HFF-Myc (cell line): ENCODE results near the gene CD2.
"Not testable (repeated sequence)": the region's sequence is repeated elsewhere in the genome, so short reads cannot be mapped to it uniquely, and the experiment has no call there.

Experiments used
- DNase-seq: peaks from one replicate; pipeline ENCODE4 v3.0.0-alpha.2; 2011; ENCODE audit warnings: low read depth; ENCODE audit errors: extremely low read depth
- H3K4me3 ChIP-seq: replicated peaks from 2 replicates; pipeline ENCODE4 v1.5.1; 2011; ENCODE audit warnings: low read depth, mild to moderate bottlenecking, control low read depth, low read length
- CTCF ChIP-seq: IDR thresholded peaks from 2 replicates; pipeline ENCODE4 v1.5.1; 2012; ENCODE audit warnings: mild to moderate bottlenecking, low read depth, low read length, control low read depth; ENCODE audit errors: missing control alignments

The CD2 gene

GRCh38 chr1:116751146-116751545 is 3.1 kb upstream of the CD2 start:
- no peak overlapping the region for H3K4me3 ChIP-seq
- no peak for TF ChIP-seq CTCF
- no peak for DNase-seq

GRCh38 chr1:116751621-116752020 is 2.6 kb upstream of the CD2 start:
- DNase-seq, result no peak
- TF ChIP-seq CTCF, result no peak
- H3K4me3 ChIP-seq, result no peak overlapping the region

DNA sequence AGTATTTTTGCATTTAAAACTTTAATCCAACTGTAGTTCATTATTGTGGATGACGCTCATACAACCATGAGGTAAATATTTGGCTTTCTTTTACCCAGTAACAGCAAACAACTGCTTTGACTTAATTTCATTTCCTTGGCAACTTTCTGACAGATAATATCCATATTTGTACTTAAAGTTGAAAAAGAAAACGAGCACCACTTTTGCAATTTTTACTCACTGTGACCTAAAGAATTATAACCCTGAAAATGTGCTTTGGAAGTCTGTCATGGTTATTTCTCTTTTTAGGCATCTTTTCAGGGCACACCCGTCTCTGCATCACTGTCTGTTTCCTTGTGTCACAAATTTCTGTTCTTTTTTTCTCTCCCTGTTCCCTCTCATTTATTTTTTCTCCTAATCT is 918 bp upstream of the CD2 start:
- no peak for TF ChIP-seq CTCF
- DNase-seq, result no peak
- H3K4me3 ChIP-seq, result no peak overlapping the region

GRCh38 chr1:116755066-116755465 is 836 bp downstream of the CD2 start:
- no peak for DNase-seq
- TF ChIP-seq CTCF, result no peak
- H3K4me3 ChIP-seq, result no peak overlapping the region

DNA sequence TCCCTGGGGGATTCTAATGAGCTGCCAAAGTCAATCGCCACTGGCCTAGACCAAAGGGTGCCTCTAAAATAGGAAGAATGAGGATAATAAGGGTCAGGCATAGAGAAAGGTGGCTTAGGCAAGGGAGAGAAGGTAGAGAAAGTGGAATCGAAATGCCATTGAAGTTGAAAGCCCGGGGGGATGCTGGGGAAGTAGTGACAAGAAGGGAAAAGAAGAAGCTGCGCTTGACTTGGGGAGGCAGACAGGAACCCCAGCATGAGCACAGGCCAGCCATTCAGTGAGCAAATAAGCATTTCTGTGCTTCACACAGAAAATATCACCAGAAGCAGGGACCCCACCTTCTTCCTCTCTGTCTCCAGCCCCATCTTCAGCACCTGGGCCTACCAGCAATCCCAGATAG is 1.5 kb downstream of the CD2 start:
- DNase-seq, result no peak
- TF ChIP-seq CTCF, result no peak
- H3K4me3 ChIP-seq, result no peak overlapping the region

DNA sequence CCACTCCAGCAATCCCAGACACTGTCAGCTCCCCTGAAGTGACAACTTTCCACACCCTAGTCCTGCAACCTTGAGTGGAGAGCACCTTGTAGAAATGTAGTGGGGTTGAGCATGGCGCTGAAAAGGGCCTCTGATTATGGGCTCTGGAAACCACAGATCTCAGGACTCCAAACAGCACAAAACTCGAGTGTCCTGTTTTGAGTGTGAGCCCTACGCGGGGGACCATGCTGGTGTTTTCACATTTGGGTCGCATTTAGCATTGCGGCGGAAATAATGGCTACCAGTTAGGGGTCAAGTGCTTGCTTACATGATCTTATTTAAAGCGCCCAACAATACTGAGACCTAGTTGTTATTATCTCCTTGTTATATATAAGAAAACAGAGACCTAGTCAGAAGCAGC is 1.9 kb downstream of the CD2 start:
- not testable (repeated sequence) for DNase-seq, H3K4me3 ChIP-seq

DNA sequence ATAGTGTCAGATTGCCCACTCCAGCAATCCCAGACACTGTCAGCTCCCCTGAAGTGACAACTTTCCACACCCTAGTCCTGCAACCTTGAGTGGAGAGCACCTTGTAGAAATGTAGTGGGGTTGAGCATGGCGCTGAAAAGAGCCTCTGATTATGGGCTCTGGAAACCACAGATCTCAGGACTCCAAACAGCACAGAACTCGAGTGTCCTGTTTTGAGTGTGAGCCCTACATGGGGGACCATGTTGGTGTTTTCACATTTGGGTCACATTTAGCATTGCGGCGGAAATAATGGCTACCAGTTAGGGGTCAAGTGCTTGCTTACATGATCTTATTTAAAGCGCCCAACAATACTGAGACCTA is 4.2 kb downstream of the CD2 start:
- H3K4me3 ChIP-seq, DNase-seq: not testable (repeated sequence)

DNA sequence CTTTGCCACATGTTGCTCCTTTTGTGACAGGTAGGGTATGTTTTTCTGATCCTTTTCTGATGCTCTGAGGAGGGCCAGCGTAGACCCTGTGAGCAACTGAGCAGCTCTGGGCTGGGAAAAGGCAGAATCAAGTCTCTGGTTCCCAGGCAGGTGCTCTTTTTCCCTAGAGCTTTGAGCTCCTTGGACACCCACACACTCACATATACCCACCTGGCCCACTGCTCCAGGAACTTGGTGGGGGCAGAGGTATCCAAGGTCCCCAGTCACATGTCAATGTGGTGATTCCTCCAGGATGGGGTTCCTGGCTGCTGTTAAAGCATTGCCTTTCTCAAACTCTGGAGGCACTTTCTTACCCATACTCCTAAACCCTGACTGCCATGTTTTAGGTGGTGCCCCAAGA is 5.4 kb downstream of the CD2 start:
- no peak for DNase-seq
- H3K4me3 ChIP-seq, result no peak overlapping the region
- TF ChIP-seq CTCF, result no peak
